WERI-Rb-1 (cell line): ENCODE measurements around the gene NWD2.

Source experiments
- DNase-seq: peaks from one replicate; pipeline ENCODE4 v3.0.0-alpha.2; 2020
- H3K27ac ChIP-seq: fragments of 250-450 bp; sonication (Bioruptor Pico); 2 replicates; pipeline ENCODE4 v1.5.1; 2020; ENCODE audit warnings: mild to moderate bottlenecking, moderate library complexity
- H3K27me3 ChIP-seq: fragments of 250-450 bp; sonication (Bioruptor Pico); 2 replicates; pipeline ENCODE4 v1.5.1; 2021; ENCODE audit warnings: mild to moderate bottlenecking, low read depth, moderate library complexity; ENCODE audit not compliant: insufficient read depth, severe bottlenecking
- H3K36me3 ChIP-seq: fragments of 250-450 bp; sonication (Bioruptor Pico); 2 replicates; pipeline ENCODE4 v1.5.1; 2020; ENCODE audit warnings: mild to moderate bottlenecking, moderate library complexity
- H3K4me3 ChIP-seq: 2 replicates; pipeline ENCODE4 v1.5.1; 2011; ENCODE audit warnings: low read depth, mild to moderate bottlenecking, control low read depth, low read length
- H3K9me3 ChIP-seq: fragments of 250-450 bp; sonication (Bioruptor Pico); 2 replicates; pipeline ENCODE4 v1.5.1; 2021; ENCODE audit warnings: mild to moderate bottlenecking, moderate library complexity; ENCODE audit not compliant: severe bottlenecking
- CTCF ChIP-seq: IDR thresholded peaks from 2 replicates; pipeline ENCODE4 v1.5.1; 2011; ENCODE audit warnings: low read depth, mild to moderate bottlenecking, control low read depth, inconsistent platforms, low read length

Gene NWD2

DNA sequence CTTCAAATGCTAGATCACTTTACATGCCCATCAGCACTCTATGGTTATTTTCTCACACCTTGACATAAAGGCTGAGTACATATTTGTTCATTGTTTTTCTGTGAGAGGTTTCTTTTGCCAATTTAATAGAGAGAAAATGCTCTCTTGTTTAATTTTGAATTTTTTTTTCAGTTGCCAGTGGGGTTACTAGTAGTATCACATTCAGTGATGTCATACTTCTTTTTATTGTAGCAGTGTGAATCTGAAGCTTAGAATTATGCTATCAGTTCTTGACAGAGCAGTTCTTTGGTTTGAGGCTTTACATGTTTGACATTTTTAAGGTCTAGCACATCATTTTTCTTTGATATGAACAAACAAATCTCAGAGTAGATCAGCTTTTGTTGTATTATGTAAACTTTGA, 185.4 kb downstream of the NWD2 start:
- no peak overlapping the region for H3K27ac ChIP-seq
- H3K27me3 ChIP-seq, result peaks cover 88% of the 10 kb centered on the region
- no peaks in the 10 kb centered on the region for H3K9me3 ChIP-seq
- no peak overlapping the region for H3K4me3 ChIP-seq
- no peak for TF ChIP-seq CTCF
- DNase-seq, result no peak
- no peaks in the 10 kb centered on the region for H3K36me3 ChIP-seq

GRCh38 chr4:37430718-37431416, 186.3 kb downstream of the NWD2 start:
- TF ChIP-seq CTCF, result no peak
- H3K9me3 ChIP-seq, result no peaks in the 10 kb centered on the region
- H3K36me3 ChIP-seq, result no peaks in the 10 kb centered on the region
- no peak overlapping the region for H3K27ac ChIP-seq
- peaks cover 91% of the 10 kb centered on the region for H3K27me3 ChIP-seq
- no peak for DNase-seq
- H3K4me3 ChIP-seq, result no peak overlapping the region

- no peak for TF ChIP-seq CTCF
- no peak for DNase-seq
- Histone ChIP-seq H3K9me3 (no peaks in the 10 kb centered on the region), H3K27ac (no peak overlapping the region), H3K36me3 (no peaks in the 10 kb centered on the region), H3K27me3 (peaks cover 92% of the 10 kb centered on the region), H3K4me3 (no peak overlapping the region)
Observed at GRCh38 chr4:37431417-37431743, 186.8 kb downstream of the NWD2 start.

GRCh38 chr4:37434469-37434868, 189.9 kb downstream of the NWD2 start:
- peaks cover 92% of the 10 kb centered on the region for H3K27me3 ChIP-seq
- H3K27ac ChIP-seq, result no peak overlapping the region
- H3K4me3 ChIP-seq, result no peak overlapping the region
- TF ChIP-seq CTCF, result 0 out of 2 replicates have a peak, but pooled peaks have one; percentile 7
- no peak for DNase-seq
- H3K9me3 ChIP-seq, result no peaks in the 10 kb centered on the region
- H3K36me3 ChIP-seq, result no peaks in the 10 kb centered on the region

- Histone ChIP-seq H3K36me3 (no peaks in the 10 kb centered on the region), H3K4me3 (no peak overlapping the region), H3K27me3 (peaks cover 94% of the 10 kb centered on the region), H3K9me3 (no peaks in the 10 kb centered on the region), H3K27ac (no peak overlapping the region)
- TF ChIP-seq CTCF, result no peak
- no peak for DNase-seq
Observed at GRCh38 chr4:37436546-37436945, 192.0 kb downstream of the NWD2 start.

DNA sequence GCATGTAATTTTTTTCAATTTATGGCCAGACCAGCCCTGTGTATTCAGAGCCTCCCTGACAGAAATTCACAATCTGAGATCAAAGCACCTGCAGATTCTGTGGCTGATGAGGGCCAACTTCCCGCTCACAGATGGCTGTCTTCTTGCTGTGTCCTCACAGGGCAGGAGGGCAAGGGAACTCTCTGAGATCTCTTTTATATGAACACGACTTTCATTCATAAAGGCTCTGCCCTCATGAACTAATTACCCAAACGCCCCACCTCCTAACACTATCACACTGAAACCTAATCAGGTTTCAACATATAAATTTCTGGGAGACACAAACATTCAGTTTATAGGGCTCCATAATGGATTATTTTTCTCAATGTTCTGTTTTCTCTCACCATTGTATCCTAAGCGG, 192.6 kb downstream of the NWD2 start:
- no peak overlapping the region for H3K4me3 ChIP-seq
- no peaks in the 10 kb centered on the region for H3K36me3 ChIP-seq
- no peak overlapping the region for H3K27ac ChIP-seq
- no peak for DNase-seq
- TF ChIP-seq CTCF, result no peak
- no peaks in the 10 kb centered on the region for H3K9me3 ChIP-seq
- H3K27me3 ChIP-seq, result peaks cover 95% of the 10 kb centered on the region
